HG03342 (cell line): Measurements from ENCODE around the gene CHST8.

ENCODE experiments used
- ATAC-seq: cut with Tn5 transposase; IDR thresholded peaks from one replicate; pipeline ENCODE4 v1.9.1; 2021; ENCODE audit warnings: mild to moderate bottlenecking, moderate library complexity; ENCODE audit not compliant: unreplicated experiment

CHST8 gene

GRCh38 chr19:33781415-33781935, 159.7 kb downstream of the CHST8 start:
- ATAC-seq = no peak

DNA sequence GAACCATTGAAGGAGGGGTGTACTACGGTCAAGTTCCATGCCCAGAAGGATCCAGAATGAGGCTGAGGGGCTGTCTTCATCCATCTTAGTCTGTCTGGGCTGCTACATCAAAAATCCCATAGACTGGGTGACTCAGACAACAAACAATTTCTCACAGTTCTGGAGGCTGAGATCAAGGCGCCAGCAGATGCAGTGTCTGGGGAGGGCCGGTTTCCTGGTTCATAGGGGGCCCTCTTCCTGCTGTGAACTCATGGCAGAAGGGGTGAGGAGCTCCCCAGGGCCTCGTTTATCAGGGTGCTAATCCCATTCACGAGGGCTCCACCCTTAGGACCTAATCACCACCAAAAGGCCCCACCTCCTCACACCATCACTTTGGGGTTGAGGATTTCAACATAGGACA, 160.2 kb downstream of the CHST8 start:
- ATAC-seq = no peak

GRCh38 chr19:33784432-33784831, 162.7 kb downstream of the CHST8 start:
- ATAC-seq = no peak

- ATAC-seq = no peak
Observed at GRCh38 chr19:33785795-33786194, 164.0 kb downstream of the CHST8 start.

DNA sequence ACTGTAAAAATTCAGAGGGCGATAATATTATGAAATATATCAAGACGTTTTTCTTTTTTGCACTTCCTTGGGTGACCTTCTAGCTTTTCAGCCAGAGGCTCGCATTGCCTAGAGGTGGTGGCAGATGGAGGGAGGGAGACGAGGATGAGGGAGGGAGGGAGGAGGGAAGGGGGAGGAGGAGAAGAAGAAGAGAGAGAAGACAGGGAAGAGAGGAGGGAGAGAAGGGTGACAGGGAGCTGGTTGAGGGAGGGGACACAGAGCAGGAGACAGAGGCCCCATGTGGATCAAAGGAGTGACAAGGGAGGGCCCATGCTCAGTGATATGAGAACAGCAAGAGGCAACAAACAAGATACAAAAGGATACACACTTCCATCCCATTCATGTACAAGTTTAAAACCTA, 166.9 kb downstream of the CHST8 start:
- ATAC-seq = no peak

- no peak for ATAC-seq
Observed at GRCh38 chr19:33789344-33789743, 167.6 kb downstream of the CHST8 start.

DNA sequence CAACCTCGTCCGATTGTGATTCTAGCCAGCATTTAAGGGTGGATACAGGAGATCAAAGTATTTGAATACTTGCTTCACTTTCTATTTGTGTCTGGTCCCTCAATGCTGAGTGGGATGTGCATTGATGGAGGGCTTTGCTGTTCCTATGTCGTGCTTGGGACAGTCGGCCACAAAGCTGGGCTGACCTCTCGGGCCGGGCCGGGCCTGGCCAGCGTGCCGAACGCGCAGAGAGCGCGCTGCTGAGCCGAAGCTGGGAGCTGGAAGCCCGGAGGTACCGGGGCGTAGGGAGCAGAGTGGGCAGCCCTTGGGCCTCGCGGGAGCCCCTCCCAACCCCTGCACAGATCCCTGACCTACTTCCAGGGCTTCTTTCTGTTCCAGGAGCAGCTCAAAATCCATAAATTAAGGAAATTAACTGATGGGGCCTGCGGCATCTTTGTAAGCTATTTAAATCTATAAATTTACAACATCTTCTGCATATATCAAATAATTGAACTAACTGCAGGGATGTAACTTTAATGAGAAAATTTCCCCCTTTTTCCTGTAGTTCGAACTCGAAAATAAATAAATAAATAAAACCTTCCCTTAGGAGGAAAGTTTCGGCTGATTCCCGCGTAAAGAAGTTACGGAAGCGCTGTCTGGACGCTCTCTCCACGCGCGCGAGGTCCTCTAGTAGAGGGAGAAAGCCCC, 173.1 kb downstream of the CHST8 start:
- no peak for ATAC-seq

DNA sequence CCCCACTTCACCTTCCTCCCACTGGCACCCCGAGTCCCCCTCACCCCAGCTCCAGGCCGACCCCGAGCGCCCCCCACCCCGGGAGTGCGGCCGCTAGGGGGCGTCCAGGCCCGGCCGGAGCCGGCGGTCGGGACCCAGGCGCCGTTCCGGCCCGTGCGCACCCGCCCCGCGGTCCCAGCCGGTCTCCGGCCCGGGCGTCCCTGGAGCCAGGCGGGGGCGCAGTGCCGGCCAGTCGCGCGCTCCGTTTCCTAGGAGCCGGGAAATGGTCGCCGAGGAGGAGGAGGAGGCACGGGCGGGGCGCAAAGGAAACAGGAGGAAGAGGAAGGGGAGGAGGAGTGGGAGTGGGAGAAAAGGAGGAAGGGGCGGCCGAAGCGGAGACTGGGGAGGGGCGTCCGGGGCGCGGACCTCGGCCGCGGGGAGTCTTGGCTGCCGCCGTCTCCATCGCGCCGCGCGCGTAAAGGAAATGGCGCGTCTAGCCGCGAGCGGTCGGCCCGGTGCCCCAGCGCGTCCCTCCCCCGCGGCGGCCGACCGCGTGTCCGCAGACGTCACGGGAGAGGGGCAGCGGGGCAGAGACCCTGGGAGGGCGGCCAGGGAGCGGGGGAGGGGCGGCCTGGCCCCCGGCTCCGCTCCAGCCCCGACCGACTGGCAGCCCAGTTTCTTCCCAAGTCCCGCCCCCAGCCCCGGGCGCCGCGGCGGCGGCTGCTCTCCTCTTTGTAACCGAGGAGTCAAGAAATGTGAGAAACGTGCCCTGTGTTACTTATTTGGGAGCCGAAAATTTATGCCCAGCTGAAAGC, 173.8 kb downstream of the CHST8 start:
- ATAC-seq = no peak

DNA sequence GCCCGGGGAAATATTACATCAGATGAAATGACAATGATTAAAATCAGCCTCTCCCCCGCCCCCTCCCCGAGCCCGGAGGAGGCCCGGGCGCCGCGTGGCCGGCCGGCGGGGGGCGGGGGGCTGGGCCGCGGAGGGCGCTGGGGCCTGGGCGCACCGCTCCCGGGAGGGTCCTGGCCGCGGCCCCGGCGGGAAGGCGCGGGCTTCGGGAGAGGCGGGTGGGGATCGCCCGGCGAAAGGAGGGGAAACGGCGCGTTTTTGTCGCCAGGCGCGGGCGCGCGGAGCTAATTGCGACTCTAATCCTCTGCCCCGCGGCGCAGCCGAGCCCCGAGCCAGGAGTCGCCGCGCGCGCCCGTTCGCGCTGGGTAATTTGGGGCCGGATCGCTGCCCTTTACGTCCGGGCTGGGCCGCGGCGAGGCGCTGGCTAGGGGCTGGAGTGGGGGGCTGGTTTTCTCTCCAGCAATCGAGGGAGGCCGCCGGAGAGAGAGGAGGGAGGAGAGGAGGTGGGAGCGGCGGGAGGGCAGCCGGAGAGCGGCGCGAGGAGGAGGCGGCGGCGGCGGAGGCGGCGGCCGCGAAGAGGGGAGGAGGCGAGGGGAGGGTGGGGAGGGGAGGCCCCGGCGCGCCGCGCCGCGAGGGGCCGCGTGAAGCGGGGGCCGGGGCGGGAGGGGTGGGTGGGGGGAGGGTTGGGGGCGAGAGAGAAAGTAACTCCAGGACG, 174.6 kb downstream of the CHST8 start, which contains the start of gene KCTD15:
Gene KCTD15, plus strand, starts transcription at position 707 of the 712 bp plus-strand sequence. CDS start 3,585 bp downstream, outside the sequence.
- ATAC-seq = no peak

DNA sequence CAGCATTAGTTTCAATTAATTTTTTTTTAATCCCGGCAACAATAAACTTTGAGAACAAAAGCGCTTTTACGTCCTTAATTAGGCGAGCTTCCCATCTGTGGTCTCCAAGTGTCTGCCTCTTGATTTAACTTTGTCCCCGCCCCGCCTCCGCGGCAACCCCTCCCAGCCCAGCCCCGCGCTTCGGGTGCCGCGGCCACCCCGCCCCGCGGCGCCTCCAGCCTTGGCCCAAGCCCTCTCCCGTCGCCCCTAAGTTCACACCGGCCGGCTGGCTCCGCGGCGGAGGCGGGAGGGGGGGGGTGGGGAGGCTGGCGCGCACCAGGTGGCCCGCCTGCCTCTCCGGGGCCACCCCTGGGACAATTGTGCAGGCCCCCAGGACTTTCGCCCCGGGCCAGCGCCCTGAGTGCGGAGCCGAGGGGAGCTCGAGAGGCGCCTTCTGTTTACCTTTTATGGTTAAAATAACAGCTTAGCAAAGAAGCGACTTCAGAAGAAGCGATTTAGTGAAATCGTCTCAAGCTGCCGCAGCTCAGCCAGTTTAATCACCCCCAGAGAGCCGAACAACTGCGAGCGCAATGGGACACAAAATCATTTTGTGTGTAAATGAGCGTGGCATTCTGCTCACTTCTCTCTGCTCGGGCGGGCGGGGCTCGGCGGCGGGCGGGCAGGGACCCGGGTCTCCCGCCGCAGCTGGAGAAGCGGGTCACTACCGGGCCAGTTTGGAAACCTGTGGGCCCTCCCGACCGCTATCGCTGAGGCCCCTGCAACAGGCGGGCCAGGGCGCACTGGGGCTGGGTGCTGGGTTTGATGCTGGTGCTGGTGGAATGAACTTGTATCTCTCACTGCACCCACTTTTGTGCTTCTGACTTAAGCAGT, 176.3 kb downstream of the CHST8 start:
- no peak for ATAC-seq

GRCh38 chr19:33798681-33799111, 176.9 kb downstream of the CHST8 start:
- no peak for ATAC-seq

- no peak for ATAC-seq
Observed at GRCh38 chr19:33799476-33799875, 177.7 kb downstream of the CHST8 start.

- no peak for ATAC-seq
Observed at GRCh38 chr19:33800012-33800680, 178.4 kb downstream of the CHST8 start.

GRCh38 chr19:33801411-33801810, 179.7 kb downstream of the CHST8 start:
- ATAC-seq = no peak

- ATAC-seq = no peak
Observed at GRCh38 chr19:33802001-33802400, 180.2 kb downstream of the CHST8 start.

DNA sequence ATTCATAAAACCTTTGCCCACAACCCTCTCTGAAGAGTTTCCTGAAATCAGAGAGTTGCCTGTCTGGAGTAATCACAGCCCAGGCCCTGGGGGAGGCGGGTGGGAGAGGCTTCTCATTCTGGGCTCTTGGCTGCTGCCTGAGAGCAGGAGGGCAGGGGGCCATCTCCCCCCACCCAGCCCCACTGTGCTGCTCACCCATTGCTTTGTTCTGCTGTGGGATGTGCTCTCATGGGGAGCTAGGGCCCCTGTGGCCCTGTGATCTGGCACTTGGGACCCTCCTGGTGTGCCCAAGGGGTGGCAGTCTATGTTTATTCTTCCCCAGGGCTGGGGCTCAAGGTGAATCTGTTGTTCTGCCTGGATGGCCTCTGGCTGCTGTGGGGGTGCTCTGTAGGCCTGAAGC, 181.0 kb downstream of the CHST8 start:
- no peak for ATAC-seq

- no peak for ATAC-seq
Observed at GRCh38 chr19:33803383-33803782, 181.6 kb downstream of the CHST8 start.

GRCh38 chr19:33804021-33804799, 182.5 kb downstream of the CHST8 start:
- no peak for ATAC-seq

GRCh38 chr19:33805313-33805712, 183.6 kb downstream of the CHST8 start:
- ATAC-seq = no peak
